Measurements from ENCODE around the gene CACNA1A. TPM values are rescaled to one million over a fixed set of nuclear protein-coding genes. Genes with fewer than 3 reads are reported as not detected.

The CACNA1A gene
- polyA plus RNA-seq, 1 donor (not counting 4 experiments of a cell fraction or from before 2014, with no cell fraction given), result not detected

DNA sequence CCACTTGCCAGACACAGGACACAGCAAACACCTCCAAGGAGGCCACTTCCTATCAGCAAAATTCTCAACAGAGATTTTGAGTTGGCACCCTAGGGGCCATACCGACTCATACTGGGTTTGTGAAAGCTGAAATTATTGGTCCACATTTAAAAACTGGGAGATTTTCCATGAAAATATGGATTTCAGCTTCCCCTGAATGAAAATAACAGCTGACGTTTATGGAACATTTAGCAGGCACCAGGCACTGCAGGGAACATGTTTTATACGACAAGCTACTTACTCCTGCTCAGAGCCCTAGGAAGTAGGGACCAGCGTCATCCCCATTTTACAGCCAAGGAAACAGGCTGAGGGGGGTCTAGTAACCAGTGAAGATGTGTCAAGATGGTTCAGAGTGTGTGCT, 186.8 kb downstream of the CACNA1A start:
- dilution Hi-C loops (cut with MboI; ENCODE audit: extremely low pct_ligation_motif_present, low sequenced_read_pairs), result no loop called here
- no peak overlapping the region for H2AFZ ChIP-seq (ENCODE audit: control insufficient read depth, low read length)
- TF ChIP-seq CTCF (optimal IDR thresholded peaks at IDR 0.05 in 1 of 3, IDR thresholded peaks at IDR 0.05 in 1 of 3, conservative IDR thresholded peaks at IDR 0.05 in 1 of 3; ENCODE audit: extremely low read depth in 1 of 3, insufficient read depth in 2 of 3, low read length in 3 of 3) (no peak), EZH2 (IDR thresholded peaks at IDR 0.05; ENCODE audit: low read length) (no peak)

DNA sequence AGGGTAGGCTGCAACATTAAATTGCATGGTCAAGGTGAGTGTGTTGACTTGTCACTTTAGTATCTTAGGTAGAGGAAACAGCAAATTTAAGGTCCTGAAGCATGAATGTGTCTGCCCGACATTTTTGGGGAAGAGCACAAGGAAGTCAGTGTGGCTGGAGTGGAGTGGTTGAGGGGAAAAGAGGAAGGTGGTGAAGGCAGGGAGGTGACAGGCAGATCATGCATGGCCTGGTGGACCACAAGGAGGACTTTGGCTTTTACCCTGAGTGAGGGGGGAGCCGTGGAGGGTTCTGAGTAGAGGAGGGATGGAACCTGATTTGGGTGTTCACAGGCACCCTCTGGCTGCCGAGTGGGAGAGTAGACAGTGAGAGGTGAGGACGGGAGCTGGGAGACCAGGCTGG, 188.1 kb downstream of the CACNA1A start:
- Histone ChIP-seq H3K36me3 (ENCODE audit: control insufficient read depth in 2 of 2, extremely low read depth in 1 of 2, insufficient read depth in 2 of 2, low read length in 2 of 2) (no peaks in the 10 kb centered on the region), H3K79me2 (ENCODE audit: control insufficient read depth, insufficient read depth, low read length) (no peaks in the 10 kb centered on the region), H3K9ac (ENCODE audit: control insufficient read depth, extremely low read depth, insufficient read depth, low read length) (no peak overlapping the region), H3K9me1 (ENCODE audit: control insufficient read depth, extremely low read depth, insufficient read depth, low read length) (no peaks in the 10 kb centered on the region), H2AFZ (ENCODE audit: control insufficient read depth, low read length) (no peak overlapping the region), H3K4me3 (ENCODE audit: control insufficient read depth in 2 of 3, extremely low read depth in 1 of 3, insufficient read depth in 2 of 3, low read depth in 1 of 3, low read length in 3 of 3) (no peak overlapping the region), H3K4me1 (ENCODE audit: control insufficient read depth, extremely low read depth, insufficient read depth, low read length) (no peaks in the 10 kb centered on the region), H3K27me3 (ENCODE audit: control insufficient read depth, extremely low read depth, insufficient read depth, low read length) (no peaks in the 10 kb centered on the region), H3K27ac (ENCODE audit: control insufficient read depth, insufficient read depth, low read length) (no peak overlapping the region), H4K20me1 (ENCODE audit: control insufficient read depth, extremely low read depth, insufficient read depth, low read length) (no peaks in the 10 kb centered on the region), H3K9me3 (ENCODE audit: control insufficient read depth, low read depth, low read length) (no peaks in the 10 kb centered on the region), H3K4me2 (ENCODE audit: control insufficient read depth, extremely low read depth, insufficient read depth, low read depth, low read length) (no peak overlapping the region)
- FAIRE-seq, result no peak
- dilution Hi-C loops (cut with MboI; ENCODE audit: extremely low pct_ligation_motif_present, low sequenced_read_pairs), result no loop called here
- TF ChIP-seq EZH2 (IDR thresholded peaks at IDR 0.05; ENCODE audit: low read length) (no peak), CTCF (optimal IDR thresholded peaks at IDR 0.05 in 1 of 3, IDR thresholded peaks at IDR 0.05 in 1 of 3, conservative IDR thresholded peaks at IDR 0.05 in 1 of 3; ENCODE audit: extremely low read depth in 1 of 3, insufficient read depth in 2 of 3, low read length in 3 of 3) (no peak)
- DNase-seq (ENCODE audit: low read depth, low spot score), result no peak

More for the DNA sequence above, 186.8 kb downstream of the CACNA1A start:
- Histone ChIP-seq H3K9me3 (ENCODE audit: control insufficient read depth, low read depth, low read length) (no peaks in the 10 kb centered on the region), H3K27ac (ENCODE audit: control insufficient read depth, insufficient read depth, low read length) (no peak overlapping the region), H3K4me3 (ENCODE audit: control insufficient read depth in 2 of 3, extremely low read depth in 1 of 3, insufficient read depth in 2 of 3, low read depth in 1 of 3, low read length in 3 of 3) (no peak overlapping the region), H3K4me2 (ENCODE audit: control insufficient read depth, extremely low read depth, insufficient read depth, low read depth, low read length) (no peak overlapping the region), H3K9me1 (ENCODE audit: control insufficient read depth, extremely low read depth, insufficient read depth, low read length) (no peaks in the 10 kb centered on the region), H4K20me1 (ENCODE audit: control insufficient read depth, extremely low read depth, insufficient read depth, low read length) (no peaks in the 10 kb centered on the region), H3K4me1 (ENCODE audit: control insufficient read depth, extremely low read depth, insufficient read depth, low read length) (no peaks in the 10 kb centered on the region), H3K36me3 (ENCODE audit: control insufficient read depth in 2 of 2, extremely low read depth in 1 of 2, insufficient read depth in 2 of 2, low read length in 2 of 2) (no peaks in the 10 kb centered on the region), H3K79me2 (ENCODE audit: control insufficient read depth, insufficient read depth, low read length) (no peaks in the 10 kb centered on the region), H3K9ac (ENCODE audit: control insufficient read depth, extremely low read depth, insufficient read depth, low read length) (no peak overlapping the region), H3K27me3 (ENCODE audit: control insufficient read depth, extremely low read depth, insufficient read depth, low read length) (no peaks in the 10 kb centered on the region)
- DNase-seq (ENCODE audit: low read depth, low spot score), result no peak
- FAIRE-seq, result no peak

Measured in keratinocyte (primary cell).